ENCODE data around the gene SDK1.

The SDK1 gene

GRCh38 chr7:4149236-4149635 is 848.2 kb downstream of the SDK1 start (continued):
- TF ChIP-seq ZNF23 (tag by site-specific recombination; IDR thresholded peaks at IDR 0.05; ENCODE audit: borderline replicate concordance) (no peak), ZNF155 (tag by site-specific recombination; IDR thresholded peaks at IDR 0.05) (no peak)

GRCh38 chr7:4149645-4150044 is 848.6 kb downstream of the SDK1 start:
- ChIA-PET POLR2A (no interaction called here), CTCF (no interaction called here)
- TF ChIP-seq ZBTB8A (tag by site-specific recombination; IDR thresholded peaks at IDR 0.05): no peak
- no peak for TF ChIP-seq ZBTB11 (tag by site-specific recombination; conservative IDR thresholded peaks at IDR 0.05; ENCODE audit: low read depth)
- no peak for TF ChIP-seq ZNF629 (tag by site-specific recombination; IDR thresholded peaks at IDR 0.05)
- no peak for TF ChIP-seq ZSCAN18 (tag by site-specific recombination; IDR thresholded peaks at IDR 0.05)
- TF ChIP-seq ZNF398 (tag by site-specific recombination; IDR thresholded peaks at IDR 0.05): no peak
- no peak for TF ChIP-seq PRDM2 (tag by site-specific recombination; IDR thresholded peaks at IDR 0.05; ENCODE audit: borderline replicate concordance)
- no peak for TF ChIP-seq ZNF610 (tag by site-specific recombination; IDR thresholded peaks at IDR 0.05; ENCODE audit: borderline replicate concordance)
- TF ChIP-seq ZNF548 (tag by site-specific recombination; IDR thresholded peaks at IDR 0.05): no peak
- no peak for TF ChIP-seq ZNF692 (tag by site-specific recombination; IDR thresholded peaks at IDR 0.05)
- TF ChIP-seq FEZF1 (tag by site-specific recombination; IDR thresholded peaks at IDR 0.05): no peak
- TF ChIP-seq ZNF350 (tag by site-specific recombination; IDR thresholded peaks at IDR 0.05): no peak
- no peak for TF ChIP-seq ZNF121 (tag by site-specific recombination; IDR thresholded peaks at IDR 0.05)
- TF ChIP-seq HOXD13 (CRISPR knock-in tag; IDR thresholded peaks at IDR 0.05; ENCODE audit: borderline replicate concordance): no peak
- TF ChIP-seq ZSCAN16 (tag by site-specific recombination; IDR thresholded peaks at IDR 0.05): no peak
- no peak for TF ChIP-seq ZBTB17 (tag by site-specific recombination; IDR thresholded peaks at IDR 0.05)
- H3K9me3 ChIP-seq (ENCODE audit: control insufficient read depth, insufficient read depth, low read depth, low read length): no peaks in the 10 kb centered on the region
- no peaks in the 10 kb centered on the region for H3K4me1 ChIP-seq (ENCODE audit: control insufficient read depth, insufficient read depth, low read length)
- no peak overlapping the region for H3K27ac ChIP-seq (ENCODE audit: extremely low read depth, low read depth, low read length)
- no peak overlapping the region for H3K4me3 ChIP-seq (ENCODE audit: low read depth, low read length)
- H3K36me3 ChIP-seq (ENCODE audit: control insufficient read depth in 2 of 2, insufficient read depth in 1 of 2, low read length in 2 of 2): peaks cover 0 to 4% of the 10 kb centered on the region in 2 experiments; a peak in 1 of 3 replicates

Measured in HEK293 (cell line).